Renal cortex interstitium (tissue), 11 donors: ENCODE results near the gene RBM44. TPM values are rescaled to one million over a fixed set of nuclear protein-coding genes. Genes with fewer than 3 reads are reported as not detected.

Source experiments
- DNase-seq, 11 donors: peaks; one replicate each; pipeline ENCODE4 v3.0.0-alpha.2; 2013; ENCODE audit warnings: low read depth in 9 of 11, low spot score in 4 of 11; ENCODE audit errors: extremely low read depth in 1 of 11
- polyA plus RNA-seq, 3 donors: library from polyadenylated mRNA; unstranded; fragments of 120-200 nt; gene quantifications; one replicate each; pipeline ENCODE4 v1.2.1, GENCODE V29; 2013; ENCODE audit not compliant: insufficient read length in 3 of 3

Gene RBM44
- polyA plus RNA-seq, 3 donors = 0.53 to 0.70 (median 0.56) TPM

GRCh38 chr2:237877576-237878307, 79.2 kb downstream of the RBM44 start:
- DNase-seq = no peak

GRCh38 chr2:237878321-237879057, 79.9 kb downstream of the RBM44 start:
- no peak for DNase-seq

GRCh38 chr2:237879058-237879430, 80.5 kb downstream of the RBM44 start:
- no peak for DNase-seq

- no peak for DNase-seq
These were observed 81.5 kb downstream of the RBM44 start for GRCh38 chr2:237879991-237880560.

GRCh38 chr2:237882510-237883481, 84.2 kb downstream of the RBM44 start:
- DNase-seq = no peak

GRCh38 chr2:237883951-237884446, 85.4 kb downstream of the RBM44 start:
- DNase-seq = no peak

- DNase-seq = no peak
These were observed 86.1 kb downstream of the RBM44 start for GRCh38 chr2:237884681-237885080.

GRCh38 chr2:237885111-237885930, 86.7 kb downstream of the RBM44 start:
- DNase-seq = no peak

GRCh38 chr2:237885931-237886684, 87.5 kb downstream of the RBM44 start:
- DNase-seq = no peak

- DNase-seq = no peak
These were observed 88.3 kb downstream of the RBM44 start for GRCh38 chr2:237886685-237887481.

- no peak for DNase-seq
These were observed 89.8 kb downstream of the RBM44 start for GRCh38 chr2:237888389-237888788.

GRCh38 chr2:237889016-237889415, 90.4 kb downstream of the RBM44 start:
- DNase-seq = no peak

GRCh38 chr2:237889811-237890210, 91.2 kb downstream of the RBM44 start:
- no peak for DNase-seq
